GM12878 (cell line): ENCODE data around the gene TMPRSS13. TPM values are rescaled to one million over a fixed set of nuclear protein-coding genes. Genes with fewer than 3 reads are reported as not detected.

Source experiments
- ATAC-seq: fragments of 200-7000 bp; cut with Tn5 transposase; 3 replicates; pipeline ENCODE4 v1.9.1; 2020; ENCODE audit warnings: mild to moderate bottlenecking, moderate library complexity
- BruUV-seq: library from RNA; stranded (reverse); fragments of 400-500 nt; replicated peaks from 2 replicates; lab custom pipeline; 2021; lab: Mats Ljungman, UMichigan
- CTCF ChIA-PET: fragments of 300-600 bp; sonication (Branson Sonifier 250); formaldehyde crosslinking; extraction: SDS; loops from one replicate; lab custom pipeline; 2021; ENCODE audit warnings: inconsistent platforms; lab: Yijun Ruan, JAX
- POLR2A ChIA-PET: fragments of 350-600 bp; formaldehyde crosslinking; extraction: SDS; loops from one replicate; lab custom pipeline; 2021; ENCODE audit warnings: inconsistent platforms; lab: Charles Lee
- RAD21 ChIA-PET: fragments of 300-600 bp; sonication (Branson Sonifier 250); formaldehyde crosslinking; loops from one replicate; lab custom pipeline; 2023; ENCODE audit warnings: antibody characterized with exemption; ENCODE audit not compliant: unreplicated experiment; lab: Charles Lee
- SMC1A ChIA-PET: fragments of 300-600 bp; sonication (Branson Sonifier 250); formaldehyde crosslinking; loops from one replicate; lab custom pipeline; 2023; ENCODE audit not compliant: unreplicated experiment, uncharacterized antibody; lab: Charles Lee
- DNase-seq: peaks from one replicate; pipeline ENCODE4 v3.0.0-alpha.2; 2011; ENCODE audit warnings: low read depth, low spot score
- FAIRE-seq: peaks from 3 replicates; lab custom pipeline; 2011; peaks lifted over from hg19 to GRCh38; lab: Jason Lieb, UNC
- H2AFZ ChIP-seq: 2 replicates; pipeline ENCODE4 v1.6.0; 2011; ENCODE audit warnings: low read depth, low read length, control low read depth; ENCODE audit not compliant: control insufficient read depth
- H3K27ac ChIP-seq: 2 replicates; pipeline ENCODE4 v1.5.1; 2011; ENCODE audit warnings: control low read depth; ENCODE audit not compliant: control insufficient read depth, insufficient read depth
- H3K27me3 ChIP-seq, 2 experiments: replicated peaks in 1 of 2; 2 replicates each; pipeline versions ENCODE4 v1.6.0 to v1.6.1; 2011; ENCODE audit warnings: low read length in 1 of 2; ENCODE audit not compliant: control insufficient read depth in 2 of 2, insufficient read depth in 2 of 2
- H3K36me3 ChIP-seq, 2 experiments: 2 replicates each; pipeline ENCODE4 v1.5.1; 2011; ENCODE audit warnings: low read length in 1 of 2; ENCODE audit not compliant: control insufficient read depth in 2 of 2, insufficient read depth in 2 of 2
- H3K4me1 ChIP-seq: 2 replicates; pipeline ENCODE4 v1.6.1; 2011; ENCODE audit warnings: mild to moderate bottlenecking, low read length, moderate library complexity, mixed read lengths; ENCODE audit not compliant: control insufficient read depth, insufficient read depth
- H3K4me2 ChIP-seq: 2 replicates; pipeline ENCODE4 v1.6.0; 2011; ENCODE audit warnings: control low read depth; ENCODE audit not compliant: control insufficient read depth, insufficient read depth
- H3K4me3 ChIP-seq: fragments of 200-600 bp; sonication (generic); 2 replicates; pipeline ENCODE4 v1.5.1; 2016
- H3K79me2 ChIP-seq: 2 replicates; pipeline ENCODE4 v1.6.0; 2011; ENCODE audit warnings: low read length; ENCODE audit not compliant: control insufficient read depth, insufficient read depth
- H3K9ac ChIP-seq: 2 replicates; pipeline ENCODE4 v1.8.0; 2011; ENCODE audit warnings: low read length, control low read depth, mixed read lengths; ENCODE audit not compliant: control insufficient read depth, insufficient read depth
- H3K9me3 ChIP-seq: replicated peaks from 3 replicates; pipeline ENCODE4 v1.5.1; 2011; ENCODE audit warnings: mild to moderate bottlenecking, low read length; ENCODE audit not compliant: control insufficient read depth, insufficient read depth
- H4K20me1 ChIP-seq: 2 replicates; pipeline ENCODE4 v1.6.0; 2011; ENCODE audit not compliant: control insufficient read depth, insufficient read depth
- CHD2 ChIP-seq: IDR thresholded peaks from 2 replicates; pipeline ENCODE4 v1.6.1; 2011; ENCODE audit warnings: low read depth, low read length, improper control_type of control experiment, borderline replicate concordance
- EP300 ChIP-seq, 2 experiments: fragments of 150-350 bp in 1 of 2; IDR thresholded peaks; 2 replicates each; pipeline ENCODE4 v1.6.1; 2011 to 2012; ENCODE audit warnings: low read depth in 2 of 2, low read length in 2 of 2, borderline replicate concordance in 1 of 2, improper control_type of control experiment in 1 of 2, inconsistent platforms in 1 of 2; ENCODE audit not compliant: control insufficient read depth in 1 of 2
- HCFC1 ChIP-seq: fragments of 150-350 bp; IDR thresholded peaks from 2 replicates; pipeline ENCODE4 v1.6.1; 2014; ENCODE audit warnings: low read length
- LARP7 ChIP-seq: fragments of 450-650 bp; IDR thresholded peaks from 2 replicates; pipeline ENCODE4 v1.6.1; 2017; ENCODE audit warnings: mild to moderate bottlenecking
- NFXL1 ChIP-seq: fragments of 450-650 bp; IDR thresholded peaks from 2 replicates; pipeline ENCODE4 v1.6.1; 2017; ENCODE audit warnings: antibody characterized with exemption, mild to moderate bottlenecking, borderline replicate concordance
- POU2F2 ChIP-seq: IDR thresholded peaks from 3 replicates; pipeline ENCODE4 v1.6.1; 2011; ENCODE audit warnings: low read depth, mild to moderate bottlenecking, low read length, borderline replicate concordance
- ZBTB11 ChIP-seq: fragments of 450-650 bp; formaldehyde crosslinking; IDR thresholded peaks from 2 replicates; pipeline ENCODE4 v1.5.0; 2022; ENCODE audit warnings: mild to moderate bottlenecking, missing genetic modification characterization
- WGBS: methylation state at CpG from one replicate; pipeline ENCODE4 v1.1.6; 2016; ENCODE audit warnings: low lambda C conversion rate; ENCODE audit not compliant: insufficient replicate concordance, insufficient coverage; ENCODE audit errors: missing lambda C conversion rate; 5-methylcytosine and 5-hydroxymethylcytosine counted together
- in situ Hi-C: fragments of 300-500 bp; cut with MboI; formaldehyde crosslinking; loops from 9 replicates; pipeline ENCODE4 v1.14.3; 2018; ENCODE audit warnings: mixed read lengths
- intact Hi-C: fragments of 100-400 bp; cut with micrococcal nuclease; formaldehyde crosslinking; loops from one replicate; pipeline ENCODE4 v1.14.2; 2022; ENCODE audit not compliant: unreplicated experiment
- polyA plus RNA-seq, 11 experiments: library from polyadenylated mRNA; depleted of rRNA in 4 of 11; unstranded in 6 of 11; stranded (reverse) in 5 of 11; fragments of >200 nt; fragmentation: Nextera tagmentation in 4 of 11; fragmentation: Illumina TruSeq in 1 of 11; extraction: Ambion mirVana in 4 of 11; extraction: Trizol in 1 of 11; gene quantifications; 1 replicate in 1 of 11; 2 replicates in 10 of 11; pipeline versions ENCODE4 v1.2.1 to v1.2.3, GENCODE V29; 2011 to 2016; ENCODE audit warnings: inconsistent platforms in 2 of 11, missing spikeins in 2 of 11, low read depth in 1 of 11
- total RNA-seq, 4 experiments: library from RNA; depleted of rRNA in 3 of 4; stranded (reverse); fragments of >200 nt in 3 of 4; fragmentation: Illumina TruSeq in 1 of 4; extraction: Trizol in 1 of 4; gene quantifications; 2 replicates each; pipeline versions ENCODE4 v1.2.1 to v1.2.3, GENCODE V29; 2013 to 2021

TMPRSS13 gene
- total and polyA plus RNA-seq, 10 of the 15 experiments (the other 5 are each of a cell fraction or from before 2014, with no cell fraction given): 0.05 to 0.50 (median 0.26) TPM; not detected in 2

- H2AFZ ChIP-seq: no peak overlapping the region
- RAD21 ChIA-PET: interaction anchor here (1.2 to 2.5 kb wide), 3 partner anchors 10 to 37 kb away, joined by 7 to 13 read pairs (median 12); no protein-coding TSS in a partner anchor
- TF ChIP-seq POU2F2: no peak
- no peaks in the 10 kb centered on the region for H3K79me2 ChIP-seq
- no peak for DNase-seq
- SMC1A ChIA-PET: interaction anchor here (1.3 to 5.0 kb wide), 6 partner anchors 9 to 143 kb away, joined by 3 to 30 read pairs (median 8); no protein-coding TSS in a partner anchor
- no peaks in the 10 kb centered on the region for H3K9me3 ChIP-seq
- WGBS: 67% methylated on average over 20 of the region's 20 CpGs
- H4K20me1 ChIP-seq: no peaks in the 10 kb centered on the region
- POLR2A ChIA-PET: no interaction called here
- H3K27me3 ChIP-seq: no peaks in the 10 kb centered on the region; a peak in 1 of 4 replicates
- FAIRE-seq: no peak
- BruUV-seq: no TSS peak
- H3K27ac ChIP-seq: no peak overlapping the region
- peaks cover 5% of the 10 kb centered on the region; the same call in 1 of the 2 replicates for H3K4me1 ChIP-seq
- no peak overlapping the region for H3K4me2 ChIP-seq
- CTCF ChIA-PET: interaction anchor here (2.1 to 7.6 kb wide), 2 partner anchors 36 to 65 kb away, joined by 7 to 83 read pairs; no protein-coding TSS in a partner anchor
- ATAC-seq: no peak
- no peak overlapping the region for H3K4me3 ChIP-seq
- no peaks in the 10 kb centered on the region for H3K36me3 ChIP-seq
- intact Hi-C loops: no loop called here
- H3K9ac ChIP-seq: no peak overlapping the region
- in situ Hi-C loops: no loop called here
Measured at GRCh38 chr11:117909611-117910382, 19.4 kb downstream of the TMPRSS13 start.

GRCh38 chr11:117908959-117909610, 20.1 kb downstream of the TMPRSS13 start:
- SMC1A ChIA-PET: interaction anchor here (1.1 to 5.0 kb wide), 9 partner anchors 9 to 144 kb away, joined by 3 to 30 read pairs (median 10); no protein-coding TSS in a partner anchor
- H3K4me3 ChIP-seq: no peak overlapping the region
- POLR2A ChIA-PET: no interaction called here
- no peaks in the 10 kb centered on the region for H3K36me3 ChIP-seq
- H2AFZ ChIP-seq: no peak overlapping the region
- RAD21 ChIA-PET: interaction anchor here (1.2 to 2.5 kb wide), 5 partner anchors 10 to 144 kb away, joined by 4 to 14 read pairs (median 12); no protein-coding TSS in a partner anchor
- ATAC-seq (no peak), DNase-seq (no peak), FAIRE-seq (no peak)
- H3K27ac ChIP-seq: no peak overlapping the region
- no TSS peak for BruUV-seq
- no peaks in the 10 kb centered on the region; a peak in 1 of 4 replicates for H3K27me3 ChIP-seq
- H3K9ac ChIP-seq: no peak overlapping the region
- CTCF ChIA-PET: interaction anchor here (1.0 to 7.6 kb wide), 5 partner anchors 10 to 144 kb away, joined by 3 to 83 read pairs (median 7); no protein-coding TSS in a partner anchor
- peaks cover 5% of the 10 kb centered on the region; the same call in 1 of the 2 replicates for H3K4me1 ChIP-seq
- H3K4me2 ChIP-seq: no peak overlapping the region
- no peaks in the 10 kb centered on the region for H3K9me3 ChIP-seq
- H3K79me2 ChIP-seq: no peaks in the 10 kb centered on the region
- WGBS: 25% methylated on average over 4 of the region's 4 CpGs
- in situ Hi-C loops (no loop called here), intact Hi-C loops (no loop called here)
- H4K20me1 ChIP-seq: no peaks in the 10 kb centered on the region
- TF ChIP-seq LARP7 (no peak), CHD2 (no peak), NFXL1 (no peak), HCFC1 (no peak), EP300 (IDR thresholded peaks at IDR 0.05; ENCODE audit: borderline replicate concordance in 1 of 2, control insufficient read depth in 1 of 2, low read depth in 2 of 2, low read length in 2 of 2) (no peak), ZBTB11 (CRISPR knock-in tag) (no peak)
